HepG2 (cell line): Measurements from ENCODE around the gene ADH1B. TPM values are rescaled to one million over a fixed set of nuclear protein-coding genes. Genes with fewer than 3 reads are reported as not detected.

Experiments used
- ATAC-seq: fragments of 200-7000 bp; cut with Tn5 transposase; 3 replicates; pipeline ENCODE4 v1.9.1; 2020; ENCODE audit warnings: mild to moderate bottlenecking, moderate library complexity
- BruUV-seq: library from RNA; stranded (reverse); fragments of 400-500 nt; replicated peaks from 2 replicates; lab custom pipeline; 2021; lab: Mats Ljungman, UMichigan
- CTCF ChIA-PET: fragments of 300-600 bp; formaldehyde crosslinking; extraction: SDS; loops from one replicate; lab custom pipeline; 2021; ENCODE audit warnings: low total read pairs, inconsistent platforms, low intra/inter-chr PET ratio; lab: Yijun Ruan, JAX
- POLR2A ChIA-PET: fragments of 350-600 bp; sonication (Branson Sonifier 250); formaldehyde crosslinking; loops from one replicate; lab custom pipeline; 2020; ENCODE audit warnings: antibody characterized with exemption, inconsistent platforms; lab: Yijun Ruan, JAX
- DNase-seq: peaks from one replicate; pipeline ENCODE4 v3.0.0-alpha.2; 2015; ENCODE audit warnings: low spot score
- FAIRE-seq: peaks from 3 replicates; lab custom pipeline; 2011; peaks lifted over from hg19 to GRCh38; lab: Jason Lieb, UNC
- H2AFZ ChIP-seq: one replicate; pipeline ENCODE4 v1.6.1; 2011; ENCODE audit warnings: low read length, inconsistent platforms
- H3K27ac ChIP-seq: fragments of 300-600 bp; 3 replicates; pipeline ENCODE4 v1.8.0; 2011; ENCODE audit warnings: mixed run types, mild to moderate bottlenecking, mixed read lengths, low read length, inconsistent platforms; ENCODE audit not compliant: insufficient read depth; ENCODE audit errors: extremely low read length
- H3K27me3 ChIP-seq, 2 experiments: fragments of 200-600 bp in 1 of 2; 2 replicates in 1 of 2; 3 replicates in 1 of 2; pipeline versions ENCODE4 v1.6.0 to v1.8.0; 2011; ENCODE audit warnings: low read length in 2 of 2, mild to moderate bottlenecking in 2 of 2, moderate library complexity in 2 of 2, inconsistent platforms in 1 of 2; ENCODE audit not compliant: insufficient read depth in 2 of 2, control insufficient read depth in 1 of 2
- H3K36me3 ChIP-seq, 2 experiments: fragments of 200-600 bp in 1 of 2; replicated peaks in 1 of 2; 2 replicates in 1 of 2; 3 replicates in 1 of 2; pipeline versions ENCODE4 v1.5.1 to v1.8.0; 2011; ENCODE audit warnings: low read length in 2 of 2, inconsistent platforms in 1 of 2; ENCODE audit not compliant: insufficient read depth in 2 of 2, control insufficient read depth in 1 of 2
- H3K4me1 ChIP-seq: 2 replicates; pipeline ENCODE4 v1.5.1; 2012; ENCODE audit warnings: low read length, inconsistent platforms; ENCODE audit not compliant: insufficient read depth
- H3K4me2 ChIP-seq: 2 replicates; pipeline ENCODE4 v1.6.0; 2011; ENCODE audit warnings: low read depth, low read length, inconsistent platforms
- H3K4me3 ChIP-seq, 3 experiments: fragments of 200-600 bp in 1 of 3; sonication (generic), shearing (Covaris generic) in 1 of 3; replicated peaks in 1 of 3; 2 replicates each; pipeline ENCODE4 v1.5.1; 2011 to 2016; ENCODE audit warnings: low read length in 3 of 3, inconsistent platforms in 2 of 3, low read depth in 2 of 3, mild to moderate bottlenecking in 2 of 3, control low read depth in 1 of 3, mixed read lengths in 1 of 3; ENCODE audit not compliant: insufficient read depth in 1 of 3
- H3K79me2 ChIP-seq: one replicate; pipeline ENCODE4 v1.6.1; 2011; ENCODE audit warnings: low read length, inconsistent platforms; ENCODE audit not compliant: insufficient read depth
- H3K9ac ChIP-seq: 2 replicates; pipeline ENCODE4 v1.6.0; 2011; ENCODE audit warnings: mild to moderate bottlenecking, low read depth, low read length, inconsistent platforms; ENCODE audit not compliant: insufficient read depth
- H3K9me3 ChIP-seq: 2 replicates; pipeline ENCODE4 v1.5.1; 2012; ENCODE audit warnings: mild to moderate bottlenecking, low read length
- H4K20me1 ChIP-seq: 2 replicates; pipeline ENCODE4 v1.6.0; 2011; ENCODE audit warnings: inconsistent platforms, mild to moderate bottlenecking, low read length, moderate library complexity; ENCODE audit not compliant: insufficient read depth
- ARHGAP35 ChIP-seq: sonication (generic); formaldehyde crosslinking; IDR thresholded peaks from 2 replicates; pipeline ENCODE4 v1.9.0; 2022; ENCODE audit warnings: mild to moderate bottlenecking, inconsistent platforms, moderate library complexity, missing genetic modification reagents, borderline replicate concordance
- ATF2 ChIP-seq: sonication (generic); formaldehyde crosslinking; IDR thresholded peaks from 2 replicates; pipeline ENCODE4 v1.4.0; 2020; ENCODE audit warnings: missing genetic modification reagents
- DNMT1 ChIP-seq: sonication (generic); formaldehyde crosslinking; IDR thresholded peaks from 2 replicates; pipeline ENCODE4 v1.5.1; 2020; ENCODE audit warnings: mild to moderate bottlenecking, missing genetic modification reagents
- MXD4 ChIP-seq: IDR thresholded peaks from 2 replicates; pipeline ENCODE4 v1.6.1; 2016; ENCODE audit warnings: mild to moderate bottlenecking, missing biosample characterization, missing genetic modification reagents
- PHF20 ChIP-seq: sonication (generic); formaldehyde crosslinking; IDR thresholded peaks from 2 replicates; pipeline ENCODE4 v1.5.0; 2020; ENCODE audit warnings: mild to moderate bottlenecking, missing genetic modification reagents
- PRMT3 ChIP-seq: sonication (generic); formaldehyde crosslinking; IDR thresholded peaks from 2 replicates; pipeline ENCODE4 v1.8.1; 2022; ENCODE audit warnings: low read depth, mild to moderate bottlenecking, moderate library complexity, missing genetic modification reagents, borderline replicate concordance
- PRPF4 ChIP-seq: fragments of 200-400 bp; formaldehyde crosslinking; IDR thresholded peaks from 2 replicates; pipeline ENCODE4 v1.6.1; 2016; ENCODE audit warnings: low read length, low read depth; ENCODE audit not compliant: poor library complexity, severe bottlenecking
- RXRB ChIP-seq: IDR thresholded peaks from 2 replicates; pipeline ENCODE4 v1.6.1; 2016; ENCODE audit warnings: borderline replicate concordance, missing genetic modification reagents, missing compliant biosample characterization
- TFE3 ChIP-seq: IDR thresholded peaks from 2 replicates; pipeline ENCODE4 v1.6.1; 2016
- ZFX ChIP-seq: sonication (generic); formaldehyde crosslinking; IDR thresholded peaks from 2 replicates; pipeline ENCODE4 v1.4.0; 2020; ENCODE audit warnings: mild to moderate bottlenecking, low read depth, missing genetic modification reagents, moderate library complexity
- ZHX2 ChIP-seq, 2 experiments: sonication (generic) in 1 of 2; formaldehyde crosslinking in 1 of 2; IDR thresholded peaks; 2 replicates each; pipeline versions ENCODE4 v1.6.1 to v1.9.0; 2014 to 2022; ENCODE audit warnings: antibody characterized with exemption in 1 of 2, borderline replicate concordance in 1 of 2, inconsistent platforms in 1 of 2, low read depth in 1 of 2, missing genetic modification reagents in 1 of 2
- ZNF510 ChIP-seq: sonication (generic); formaldehyde crosslinking; IDR thresholded peaks from 2 replicates; pipeline ENCODE4 v1.4.0; 2020; ENCODE audit warnings: low read depth, mild to moderate bottlenecking, missing genetic modification reagents
- ZNF597 ChIP-seq: sonication (generic); formaldehyde crosslinking; IDR thresholded peaks from 2 replicates; pipeline ENCODE4 v1.5.0; 2020; ENCODE audit warnings: missing genetic modification reagents
- ZNF850 ChIP-seq: sonication (generic); formaldehyde crosslinking; conservative IDR thresholded peaks from 2 replicates; pipeline ENCODE4 v1.9.0; 2021; ENCODE audit warnings: mild to moderate bottlenecking, missing genetic modification reagents
- in situ Hi-C: cut with HindIII; loops from 2 replicates; pipeline ENCODE4 v1.10.0; 2017; ENCODE audit warnings: low pct_unique_long_range_greater_than_20kb; ENCODE audit not compliant: extremely low pct_ligation_motif_present
- intact Hi-C: fragments of 100-400 bp; cut with micrococcal nuclease; formaldehyde crosslinking; loops from one replicate; pipeline ENCODE4 v1.10.0; 2022; ENCODE audit not compliant: unreplicated experiment
- polyA plus RNA-seq, 8 experiments: library from polyadenylated mRNA; depleted of rRNA in 3 of 8; stranded (reverse) in 7 of 8; unstranded in 1 of 8; fragments of >200 nt; fragmentation: Illumina TruSeq in 4 of 8; extraction: Trizol in 4 of 8; gene quantifications; 2 replicates each; pipeline versions ENCODE4 v1.2.1 to v1.2.3, GENCODE V29; 2011 to 2016; ENCODE audit warnings: low read depth in 4 of 8, missing spikeins in 1 of 8, mixed read lengths in 1 of 8; ENCODE audit not compliant: insufficient read depth in 1 of 8
- total RNA-seq, 5 experiments: library from RNA; depleted of rRNA; stranded (reverse); fragments of >200 nt; fragmentation: Illumina TruSeq; extraction: Trizol; gene quantifications; 2 replicates each; pipeline ENCODE4 v1.2.3, GENCODE V29; 2016; ENCODE audit warnings: low read depth in 1 of 5

The ADH1B gene
- total and polyA plus RNA-seq, 2 of the 13 experiments (the other 11 are each of a cell fraction or from before 2014, with no cell fraction given) = 0.05 to 0.40 TPM

GRCh38 chr4:99351487-99351886 is 30.3 kb upstream of the ADH1B start (continued):
- no peak for TF ChIP-seq MXD4 (CRISPR knock-in tag)
- no peak for TF ChIP-seq PRPF4
- TF ChIP-seq ZNF597 (CRISPR knock-in tag) = no peak
- no peak for TF ChIP-seq ZHX2 (IDR thresholded peaks at IDR 0.05; ENCODE audit: low read depth)
- no peak for TF ChIP-seq ZHX2 (CRISPR knock-in tag; IDR thresholded peaks at IDR 0.05; ENCODE audit: borderline replicate concordance)

GRCh38 chr4:99349338-99349737 is 28.1 kb upstream of the ADH1B start:
- ChIA-PET CTCF (no interaction called here), POLR2A (no interaction called here)
- H4K20me1 ChIP-seq = no peaks in the 10 kb centered on the region
- in situ Hi-C loops = no loop called here
- intact Hi-C loops = no loop called here
- no peak overlapping the region for H3K4me2 ChIP-seq
- no peaks in the 10 kb centered on the region for H3K79me2 ChIP-seq
- H3K27me3 ChIP-seq = no peaks in the 10 kb centered on the region; a peak in 1 of 5 replicates
- ATAC-seq (no peak), FAIRE-seq (no peak), DNase-seq (no peak)
- BruUV-seq = no TSS peak
- H3K36me3 ChIP-seq = no peaks in the 10 kb centered on the region
- no peak overlapping the region for H3K4me3 ChIP-seq
- H3K4me1 ChIP-seq = peaks cover 9% of the 10 kb centered on the region
- no peak overlapping the region for H3K9ac ChIP-seq
- no peak overlapping the region for H3K27ac ChIP-seq
- H3K9me3 ChIP-seq = no peaks in the 10 kb centered on the region
- no peak overlapping the region for H2AFZ ChIP-seq
- no peak for TF ChIP-seq ZFX
- no peak for TF ChIP-seq RXRB (CRISPR knock-in tag)
- no peak for TF ChIP-seq ARHGAP35 (CRISPR knock-in tag)
- TF ChIP-seq TFE3 (CRISPR knock-in tag) = no peak
- TF ChIP-seq ZNF510 (CRISPR knock-in tag) = no peak
- no peak for TF ChIP-seq ATF2
- TF ChIP-seq PRMT3 (CRISPR knock-in tag) = no peak
- TF ChIP-seq DNMT1 (CRISPR knock-in tag) = no peak
- TF ChIP-seq ZNF850 = no peak
- no peak for TF ChIP-seq PHF20 (CRISPR knock-in tag)
